ENCODE results near the gene AGBL4. TPM values are rescaled to one million over a fixed set of nuclear protein-coding genes. Genes with fewer than 3 reads are reported as not detected.

AGBL4 gene
- total RNA-seq, 1 experiment from 2014 or later, result not detected

DNA sequence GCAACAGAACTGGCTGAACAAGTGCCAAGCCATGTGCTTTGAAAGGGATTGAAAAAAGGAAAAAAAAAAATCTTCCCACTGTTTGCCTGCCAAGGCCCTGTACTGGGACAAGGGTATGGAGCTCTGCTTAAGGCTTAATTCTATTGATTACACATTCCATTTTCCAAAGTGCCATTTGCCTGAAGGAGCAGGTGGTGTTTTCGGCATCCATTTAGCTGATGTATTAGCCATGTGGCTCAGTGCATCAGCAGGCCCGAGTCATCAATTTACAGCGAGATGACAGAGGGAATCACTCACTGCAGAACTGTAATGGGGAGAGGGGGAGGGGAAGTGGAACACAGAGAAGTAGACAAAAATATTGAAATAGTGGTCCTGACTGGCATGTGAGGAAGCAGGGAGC, 1102.9 kb downstream of the AGBL4 start:
- H3K27ac Mint-ChIP-seq (ENCODE audit: unreplicated experiment), result no peak overlapping the region
- intact Hi-C loops (cut with micrococcal nuclease; ENCODE audit: unreplicated experiment), result no loop called here
- CTCF ChIA-PET, result no interaction called here
- Histone ChIP-seq H3K9me3 (no peaks in the 10 kb centered on the region), H3K36me3 (ENCODE audit: control insufficient read depth, insufficient read depth, low read length) (no peaks in the 10 kb centered on the region), H3K4me1 (peaks cover 5% of the 10 kb centered on the region; the same call in 1 of the 2 replicates), H3K27me3 (replicated peaks; ENCODE audit: control insufficient read depth, insufficient read depth, low read length) (no peaks in the 10 kb centered on the region), H3K4me3 (ENCODE audit: low read depth, low read length) (no peak overlapping the region)
- POLR2A ChIA-PET, result no interaction called here
- H3K4me1 Mint-ChIP-seq (ENCODE audit: low read depth, unreplicated experiment), result no peaks in the 10 kb centered on the region
- TF ChIP-seq, protein P1, sequence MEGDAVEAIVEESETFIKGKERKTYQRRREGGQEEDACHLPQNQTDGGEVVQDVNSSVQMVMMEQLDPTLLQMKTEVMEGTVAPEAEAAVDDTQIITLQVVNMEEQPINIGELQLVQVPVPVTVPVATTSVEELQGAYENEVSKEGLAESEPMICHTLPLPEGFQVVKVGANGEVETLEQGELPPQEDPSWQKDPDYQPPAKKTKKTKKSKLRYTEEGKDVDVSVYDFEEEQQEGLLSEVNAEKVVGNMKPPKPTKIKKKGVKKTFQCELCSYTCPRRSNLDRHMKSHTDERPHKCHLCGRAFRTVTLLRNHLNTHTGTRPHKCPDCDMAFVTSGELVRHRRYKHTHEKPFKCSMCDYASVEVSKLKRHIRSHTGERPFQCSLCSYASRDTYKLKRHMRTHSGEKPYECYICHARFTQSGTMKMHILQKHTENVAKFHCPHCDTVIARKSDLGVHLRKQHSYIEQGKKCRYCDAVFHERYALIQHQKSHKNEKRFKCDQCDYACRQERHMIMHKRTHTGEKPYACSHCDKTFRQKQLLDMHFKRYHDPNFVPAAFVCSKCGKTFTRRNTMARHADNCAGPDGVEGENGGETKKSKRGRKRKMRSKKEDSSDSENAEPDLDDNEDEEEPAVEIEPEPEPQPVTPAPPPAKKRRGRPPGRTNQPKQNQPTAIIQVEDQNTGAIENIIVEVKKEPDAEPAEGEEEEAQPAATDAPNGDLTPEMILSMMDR (IDR thresholded peaks at IDR 0.05; ENCODE audit: insufficient read depth in 1 of 2, low read depth in 1 of 2, low read length in 1 of 2, severe bottlenecking in 1 of 2, unreplicated experiment in 1 of 2), result no peak
- no peaks in the 10 kb centered on the region for H3K36me3 Mint-ChIP-seq (ENCODE audit: insufficient read depth, unreplicated experiment)
- BruUV-seq (replicated peaks), result no TSS peak
- no peak overlapping the region for H3K4me3 Mint-ChIP-seq (ENCODE audit: unreplicated experiment)
- H3K27me3 Mint-ChIP-seq (ENCODE audit: insufficient read depth, unreplicated experiment), result no peaks in the 10 kb centered on the region
- no peak for DNase-seq
- no peaks in the 10 kb centered on the region for H3K9me3 Mint-ChIP-seq (ENCODE audit: unreplicated experiment)

DNA sequence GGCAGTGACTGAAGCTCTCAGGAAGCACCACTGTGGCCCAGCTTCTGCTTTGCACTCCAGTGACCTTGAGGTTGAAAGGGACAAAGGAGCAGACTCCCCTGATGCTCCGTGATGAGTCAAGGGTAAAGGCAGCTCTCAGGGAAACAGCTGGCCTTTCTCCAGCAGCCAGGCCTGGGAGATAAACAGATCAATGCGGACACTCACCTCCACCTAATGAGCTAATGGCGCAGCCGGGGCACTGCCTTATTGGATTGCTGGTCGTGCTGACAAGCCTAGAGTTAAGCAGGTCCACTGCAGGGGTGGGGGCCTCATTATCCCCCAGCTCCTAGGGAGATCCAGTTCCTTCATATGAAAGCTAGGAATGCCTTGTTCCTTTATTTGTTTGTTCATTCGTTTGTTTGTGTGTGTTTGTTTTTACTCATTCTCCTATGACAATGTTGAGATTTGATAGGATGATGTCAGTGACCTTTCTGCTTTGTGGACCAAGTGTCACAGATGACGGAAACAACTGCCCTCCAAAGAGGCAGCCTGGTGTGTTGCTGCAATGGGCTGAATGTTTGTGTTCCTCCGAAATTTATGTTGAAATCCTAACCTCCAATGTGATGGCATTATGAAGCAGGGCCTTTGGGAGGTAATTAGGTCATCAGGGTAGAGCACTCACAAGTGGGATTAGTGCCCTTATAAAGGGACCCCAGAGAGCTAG, 1105.7 kb downstream of the AGBL4 start:
- intact Hi-C loops (cut with micrococcal nuclease; ENCODE audit: unreplicated experiment), result no loop called here
- no peaks in the 10 kb centered on the region for H3K9me3 Mint-ChIP-seq (ENCODE audit: unreplicated experiment)
- no TSS peak for BruUV-seq (replicated peaks)

DNA sequence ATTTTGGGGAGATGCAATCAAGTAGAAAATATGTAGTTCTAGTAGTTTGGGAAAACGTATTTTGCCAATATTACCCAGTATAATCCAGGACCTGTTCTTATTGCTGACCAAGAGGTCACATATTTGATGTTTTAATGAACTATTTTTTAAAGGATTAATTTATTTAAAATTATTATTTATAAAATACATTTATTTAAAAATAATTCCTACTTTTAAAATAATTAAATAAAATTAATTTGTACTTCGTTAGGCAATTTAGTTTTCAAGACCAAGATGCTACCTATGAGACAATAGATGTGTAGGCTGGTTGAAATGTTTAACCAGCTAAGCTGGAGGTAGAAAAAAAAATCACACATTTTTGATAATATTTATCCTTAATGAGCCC, 1106.7 kb downstream of the AGBL4 start:
- Mint-ChIP-seq H3K4me3 (ENCODE audit: unreplicated experiment) (no peak overlapping the region), H3K9me3 (ENCODE audit: unreplicated experiment) (no peaks in the 10 kb centered on the region), H3K27ac (ENCODE audit: unreplicated experiment) (no peak overlapping the region), H3K27me3 (ENCODE audit: insufficient read depth, unreplicated experiment) (no peaks in the 10 kb centered on the region), H3K36me3 (ENCODE audit: insufficient read depth, unreplicated experiment) (no peaks in the 10 kb centered on the region), H3K4me1 (ENCODE audit: low read depth, unreplicated experiment) (no peaks in the 10 kb centered on the region)
- no peaks in the 10 kb centered on the region for H3K9me3 ChIP-seq
- TF ChIP-seq, protein P1 (IDR thresholded peaks at IDR 0.05; ENCODE audit: insufficient read depth in 1 of 2, low read depth in 1 of 2, low read length in 1 of 2, severe bottlenecking in 1 of 2, unreplicated experiment in 1 of 2), result no peak
- intact Hi-C loops (cut with micrococcal nuclease; ENCODE audit: unreplicated experiment), result no loop called here
- H3K27me3 ChIP-seq (replicated peaks; ENCODE audit: control insufficient read depth, insufficient read depth, low read length), result no peaks in the 10 kb centered on the region
- CTCF ChIA-PET, result interaction anchor here (0.6 kb wide), 1 partner anchor 24 kb away, joined by 3 read pairs; no protein-coding TSS in a partner anchor
- no peaks in the 10 kb centered on the region for H3K36me3 ChIP-seq (ENCODE audit: control insufficient read depth, insufficient read depth, low read length)
- peaks cover 6% of the 10 kb centered on the region; the same call in 1 of the 2 replicates for H3K4me1 ChIP-seq
- no peak for DNase-seq
- BruUV-seq (replicated peaks), result no TSS peak
- POLR2A ChIA-PET, result no interaction called here
- H3K4me3 ChIP-seq (ENCODE audit: low read depth, low read length), result no peak overlapping the region

More for the DNA sequence above, 1105.7 kb downstream of the AGBL4 start:
- H3K27ac Mint-ChIP-seq (ENCODE audit: unreplicated experiment), result no peak overlapping the region
- POLR2A ChIA-PET, result no interaction called here
- no peaks in the 10 kb centered on the region for H3K36me3 Mint-ChIP-seq (ENCODE audit: insufficient read depth, unreplicated experiment)
- Histone ChIP-seq H3K36me3 (ENCODE audit: control insufficient read depth, insufficient read depth, low read length) (no peaks in the 10 kb centered on the region), H3K9me3 (no peaks in the 10 kb centered on the region), H3K4me1 (peaks cover 6% of the 10 kb centered on the region; the same call in 1 of the 2 replicates), H3K27me3 (replicated peaks; ENCODE audit: control insufficient read depth, insufficient read depth, low read length) (no peaks in the 10 kb centered on the region), H3K4me3 (ENCODE audit: low read depth, low read length) (no peak overlapping the region)
- H3K4me1 Mint-ChIP-seq (ENCODE audit: low read depth, unreplicated experiment), result no peaks in the 10 kb centered on the region
- CTCF ChIA-PET, result no interaction called here
- no peak for DNase-seq
- TF ChIP-seq, protein P1 (IDR thresholded peaks at IDR 0.05; ENCODE audit: insufficient read depth in 1 of 2, low read depth in 1 of 2, low read length in 1 of 2, severe bottlenecking in 1 of 2, unreplicated experiment in 1 of 2), result no peak
- no peak overlapping the region for H3K4me3 Mint-ChIP-seq (ENCODE audit: unreplicated experiment)
- H3K27me3 Mint-ChIP-seq (ENCODE audit: insufficient read depth, unreplicated experiment), result no peaks in the 10 kb centered on the region
